Measurements from ENCODE around the gene DUOXA1.
"Not testable (repeated sequence)": the region's sequence is repeated elsewhere in the genome, so short reads cannot be mapped to it uniquely, and the experiment has no call there.

Gene DUOXA1

GRCh38 chr15:45112143-45112590 lies 17.5 kb downstream of the DUOXA1 start:
- FAIRE-seq, result no peak

- FAIRE-seq, result no peak
These were observed 18.1 kb downstream of the DUOXA1 start for GRCh38 chr15:45111390-45112142.

- FAIRE-seq, result no peak
These were observed 19.3 kb downstream of the DUOXA1 start for GRCh38 chr15:45110256-45110820.

- FAIRE-seq, result no peak
These were observed 21.6 kb downstream of the DUOXA1 start for GRCh38 chr15:45107941-45108630.

GRCh38 chr15:45106002-45106790 lies 23.5 kb downstream of the DUOXA1 start:
- FAIRE-seq, result no peak

GRCh38 chr15:45105586-45105985 lies 24.1 kb downstream of the DUOXA1 start:
- FAIRE-seq, result no peak

GRCh38 chr15:45104170-45104569 lies 25.5 kb downstream of the DUOXA1 start:
- not testable (repeated sequence) for FAIRE-seq

GRCh38 chr15:45102226-45102625 lies 27.5 kb downstream of the DUOXA1 start:
- FAIRE-seq, result no peak

GRCh38 chr15:45101749-45102148 lies 27.9 kb downstream of the DUOXA1 start:
- no peak for FAIRE-seq

GRCh38 chr15:45100884-45101625 lies 28.6 kb downstream of the DUOXA1 start:
- FAIRE-seq, result no peak

- FAIRE-seq, result no peak
These were observed 30.0 kb downstream of the DUOXA1 start for GRCh38 chr15:45099549-45100165.

GRCh38 chr15:45097466-45097865 lies 32.2 kb downstream of the DUOXA1 start:
- no peak for FAIRE-seq

GRCh38 chr15:45095661-45096060 lies 34.0 kb downstream of the DUOXA1 start:
- FAIRE-seq, result no peak

GRCh38 chr15:45094358-45094730 lies 35.3 kb downstream of the DUOXA1 start:
- no peak for FAIRE-seq

GRCh38 chr15:45093622-45094357 lies 35.9 kb downstream of the DUOXA1 start:
- no peak for FAIRE-seq

- FAIRE-seq, result no peak
These were observed 36.7 kb downstream of the DUOXA1 start for GRCh38 chr15:45093013-45093412.

- FAIRE-seq, result no peak
These were observed 38.1 kb downstream of the DUOXA1 start for GRCh38 chr15:45091576-45091975.

GRCh38 chr15:45091161-45091560 lies 38.5 kb downstream of the DUOXA1 start:
- FAIRE-seq, result no peak

GRCh38 chr15:45089712-45090373 lies 39.8 kb downstream of the DUOXA1 start:
- no peak for FAIRE-seq

All from colon (tissue), 2 donors.